ENCODE results near the gene DBF4. TPM values are rescaled to one million over a fixed set of nuclear protein-coding genes. Genes with fewer than 3 reads are reported as not detected.
A peak's percentile ranks its signal among the peaks of the same experiment; 100 is the strongest.

The DBF4 gene
- total and polyA plus RNA-seq, 10 of the 15 experiments (the other 5 are each of a cell fraction or from before 2014, with no cell fraction given) = 29.3 to 89.8 (median 62.4) TPM

DNA sequence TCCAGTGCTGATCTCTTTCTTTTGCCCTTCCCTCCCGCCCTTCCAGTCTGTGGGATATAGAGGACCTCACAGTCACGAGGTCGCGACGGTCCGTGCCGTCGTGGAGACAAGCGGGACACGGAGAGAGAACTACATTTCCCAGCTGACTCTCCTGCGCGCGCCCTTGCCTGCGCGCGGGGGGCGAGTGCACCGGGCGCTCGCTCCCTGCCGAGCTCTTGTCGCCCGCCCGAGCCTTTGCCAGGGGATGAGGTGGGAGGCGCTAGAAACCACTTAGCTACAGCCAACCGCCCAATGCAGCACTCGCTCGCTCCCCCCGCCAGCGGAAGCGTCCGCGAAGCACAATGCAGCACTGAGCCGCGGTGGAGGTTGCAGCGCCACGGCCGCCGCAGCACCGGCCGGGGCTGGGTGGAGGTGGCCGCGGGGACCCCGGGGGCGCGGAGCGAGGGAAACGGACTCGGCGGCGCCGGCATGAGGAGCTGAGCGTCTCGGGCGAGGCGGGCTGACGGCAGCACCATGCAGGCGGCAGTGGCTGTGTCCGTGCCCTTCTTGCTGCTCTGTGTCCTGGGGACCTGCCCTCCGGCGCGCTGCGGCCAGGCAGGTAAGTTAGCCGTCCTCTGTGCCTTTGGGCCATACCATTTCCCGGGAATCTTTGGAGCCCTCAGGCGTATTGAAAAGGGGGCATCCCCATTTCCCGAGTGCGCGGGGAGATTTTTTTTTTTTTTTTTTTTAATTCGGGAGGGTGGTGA is 57.8 kb downstream of the DBF4 start, which contains the start of gene ADAM22 (continued):
- no peak for TF ChIP-seq SUZ12 (IDR thresholded peaks at IDR 0.05; ENCODE audit: unreplicated experiment)
- TF ChIP-seq ZBED1 (IDR thresholded peaks at IDR 0.05; ENCODE audit: borderline replicate concordance) = no peak
- peak; percentile 62; the same call in 1 of the 2 replicates for TF ChIP-seq HDGF (IDR thresholded peaks at IDR 0.05)
- TF ChIP-seq RFX5 (IDR thresholded peaks at IDR 0.05; ENCODE audit: low read depth, low read length) = no peak; the same call in 1 of the 2 replicates
- peak; percentile 39; the same call in 1 of the 2 replicates for TF ChIP-seq TCF3 (IDR thresholded peaks at IDR 0.05; ENCODE audit: borderline replicate concordance, insufficient read depth, low read depth, low read length)
- peak; percentile 74 for TF ChIP-seq CREB1 (IDR thresholded peaks at IDR 0.05; ENCODE audit: low read depth)
- TF ChIP-seq, protein P1, sequence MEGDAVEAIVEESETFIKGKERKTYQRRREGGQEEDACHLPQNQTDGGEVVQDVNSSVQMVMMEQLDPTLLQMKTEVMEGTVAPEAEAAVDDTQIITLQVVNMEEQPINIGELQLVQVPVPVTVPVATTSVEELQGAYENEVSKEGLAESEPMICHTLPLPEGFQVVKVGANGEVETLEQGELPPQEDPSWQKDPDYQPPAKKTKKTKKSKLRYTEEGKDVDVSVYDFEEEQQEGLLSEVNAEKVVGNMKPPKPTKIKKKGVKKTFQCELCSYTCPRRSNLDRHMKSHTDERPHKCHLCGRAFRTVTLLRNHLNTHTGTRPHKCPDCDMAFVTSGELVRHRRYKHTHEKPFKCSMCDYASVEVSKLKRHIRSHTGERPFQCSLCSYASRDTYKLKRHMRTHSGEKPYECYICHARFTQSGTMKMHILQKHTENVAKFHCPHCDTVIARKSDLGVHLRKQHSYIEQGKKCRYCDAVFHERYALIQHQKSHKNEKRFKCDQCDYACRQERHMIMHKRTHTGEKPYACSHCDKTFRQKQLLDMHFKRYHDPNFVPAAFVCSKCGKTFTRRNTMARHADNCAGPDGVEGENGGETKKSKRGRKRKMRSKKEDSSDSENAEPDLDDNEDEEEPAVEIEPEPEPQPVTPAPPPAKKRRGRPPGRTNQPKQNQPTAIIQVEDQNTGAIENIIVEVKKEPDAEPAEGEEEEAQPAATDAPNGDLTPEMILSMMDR (IDR thresholded peaks at IDR 0.05 in 2 of 3, conservative IDR thresholded peaks at IDR 0.05 in 1 of 3; ENCODE audit: control insufficient read depth in 2 of 3, extremely low read depth in 1 of 3, insufficient read depth in 1 of 3, low read depth in 3 of 3, low read length in 3 of 3) = peak; percentile 14 to 46 (median 16); a peak in 3 of 6 replicates
- TF ChIP-seq, protein P2, sequence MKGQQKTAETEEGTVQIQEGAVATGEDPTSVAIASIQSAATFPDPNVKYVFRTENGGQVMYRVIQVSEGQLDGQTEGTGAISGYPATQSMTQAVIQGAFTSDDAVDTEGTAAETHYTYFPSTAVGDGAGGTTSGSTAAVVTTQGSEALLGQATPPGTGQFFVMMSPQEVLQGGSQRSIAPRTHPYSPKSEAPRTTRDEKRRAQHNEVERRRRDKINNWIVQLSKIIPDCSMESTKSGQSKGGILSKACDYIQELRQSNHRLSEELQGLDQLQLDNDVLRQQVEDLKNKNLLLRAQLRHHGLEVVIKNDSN (IDR thresholded peaks at IDR 0.05; ENCODE audit: borderline replicate concordance, extremely low read length, insufficient read depth, low read depth, low read length) = no peak
- no peak for TF ChIP-seq HDAC2 (IDR thresholded peaks at IDR 0.05)
- TF ChIP-seq SREBF1 (IDR thresholded peaks at IDR 0.05; ENCODE audit: low read length) = peak; percentile 68
- no peak for TF ChIP-seq NFYB (IDR thresholded peaks at IDR 0.05; ENCODE audit: insufficient read depth, low read depth, low read length)
- TF ChIP-seq RB1 (IDR thresholded peaks at IDR 0.05; ENCODE audit: borderline replicate concordance) = peak; percentile 67; the same call in 1 of the 2 replicates
- TF ChIP-seq, protein P3, sequence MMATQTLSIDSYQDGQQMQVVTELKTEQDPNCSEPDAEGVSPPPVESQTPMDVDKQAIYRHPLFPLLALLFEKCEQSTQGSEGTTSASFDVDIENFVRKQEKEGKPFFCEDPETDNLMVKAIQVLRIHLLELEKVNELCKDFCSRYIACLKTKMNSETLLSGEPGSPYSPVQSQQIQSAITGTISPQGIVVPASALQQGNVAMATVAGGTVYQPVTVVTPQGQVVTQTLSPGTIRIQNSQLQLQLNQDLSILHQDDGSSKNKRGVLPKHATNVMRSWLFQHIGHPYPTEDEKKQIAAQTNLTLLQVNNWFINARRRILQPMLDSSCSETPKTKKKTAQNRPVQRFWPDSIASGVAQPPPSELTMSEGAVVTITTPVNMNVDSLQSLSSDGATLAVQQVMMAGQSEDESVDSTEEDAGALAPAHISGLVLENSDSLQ (IDR thresholded peaks at IDR 0.05) = no peak
- peak; percentile 87; the same call in 1 of the 2 replicates for TF ChIP-seq BACH1 (IDR thresholded peaks at IDR 0.05; ENCODE audit: borderline replicate concordance)
- TF ChIP-seq SUPT20H (IDR thresholded peaks at IDR 0.05; ENCODE audit: borderline replicate concordance, control insufficient read depth, low read depth, low read length) = no peak
- no peak for TF ChIP-seq CBX3 (IDR thresholded peaks at IDR 0.05; ENCODE audit: borderline replicate concordance, low read depth)
- 0 out of 2 replicates have a peak, but pooled peaks have one; percentile 43 for TF ChIP-seq CBFB (IDR thresholded peaks at IDR 0.05; ENCODE audit: low read depth)
- no peak for TF ChIP-seq BMI1 (IDR thresholded peaks at IDR 0.05; ENCODE audit: borderline replicate concordance)
- peak; percentile 54; the same call in 1 of the 2 replicates for TF ChIP-seq TCF12 (IDR thresholded peaks at IDR 0.05; ENCODE audit: low read depth, low read length)
- TF ChIP-seq ZZZ3 (IDR thresholded peaks at IDR 0.05; ENCODE audit: control insufficient read depth, insufficient read length, low read depth) = no peak
- TF ChIP-seq ZSCAN29 (IDR thresholded peaks at IDR 0.05) = no peak

All from GM12878 (cell line).